Measurements from ENCODE around the gene MCF2L.

- no peak for TF ChIP-seq EZH2 (IDR thresholded peaks at IDR 0.05; ENCODE audit: low read depth, unreplicated experiment)
- no peak for TF ChIP-seq CTCF (conservative IDR thresholded peaks at IDR 0.05; ENCODE audit: low read depth in 2 of 2)
- TF ChIP-seq REST (IDR thresholded peaks at IDR 0.05; ENCODE audit: unreplicated experiment) = no peak
- no peak for TF ChIP-seq EZH2phosphoT487 (IDR thresholded peaks at IDR 0.05; ENCODE audit: unreplicated experiment)
- TF ChIP-seq CREB1 (CRISPR knock-in tag; IDR thresholded peaks at IDR 0.05; ENCODE audit: low read depth) = no peak
- TF ChIP-seq POLR2AphosphoS5 (IDR thresholded peaks at IDR 0.05; ENCODE audit: low read depth) = no peak
- no peak for TF ChIP-seq ETS1 (IDR thresholded peaks at IDR 0.05)
- TF ChIP-seq NANOG (IDR thresholded peaks at IDR 0.05; ENCODE audit: borderline replicate concordance) = no peak
- TF ChIP-seq STAT1 (IDR thresholded peaks at IDR 0.05; ENCODE audit: unreplicated experiment) = no peak
Measured at GRCh38 chr13:112965573-112966115, 3.4 kb upstream of the MCF2L start.
